HepG2 (cell line): ENCODE data around the gene IGF2. TPM values are rescaled to one million over a fixed set of nuclear protein-coding genes. Genes with fewer than 3 reads are reported as not detected.

Experiments used
- BATF2 ChIP-seq: sonication (generic); formaldehyde crosslinking; IDR thresholded peaks from 2 replicates; pipeline ENCODE4 v1.8.0; 2022; ENCODE audit warnings: mild to moderate bottlenecking, missing genetic modification reagents, moderate library complexity
- ETS1 ChIP-seq: sonication (generic); formaldehyde crosslinking; IDR thresholded peaks from 2 replicates; pipeline ENCODE4 v1.4.0; 2020; ENCODE audit warnings: missing genetic modification reagents
- GLMP ChIP-seq: sonication (generic); formaldehyde crosslinking; IDR thresholded peaks from 2 replicates; pipeline ENCODE4 v1.9.0; 2021; ENCODE audit warnings: missing genetic modification reagents, mild to moderate bottlenecking, borderline replicate concordance
- KDM5B ChIP-seq: sonication (generic); formaldehyde crosslinking; IDR thresholded peaks from 2 replicates; pipeline ENCODE4 v1.4.0; 2020; ENCODE audit warnings: missing genetic modification reagents, mild to moderate bottlenecking, borderline replicate concordance
- NFIC ChIP-seq: IDR thresholded peaks from 2 replicates; pipeline ENCODE4 v1.6.1; 2012; ENCODE audit warnings: mild to moderate bottlenecking, low read length, inconsistent platforms
- NRL ChIP-seq: sonication (generic); formaldehyde crosslinking; IDR thresholded peaks from 2 replicates; pipeline ENCODE4 v1.5.0; 2020; ENCODE audit warnings: missing genetic modification reagents, mild to moderate bottlenecking, moderate library complexity, borderline replicate concordance
- POLR2AphosphoS5 ChIP-seq: IDR thresholded peaks from 2 replicates; pipeline ENCODE4 v1.6.1; 2012; ENCODE audit warnings: low read depth, low read length
- RORA ChIP-seq: sonication (generic); formaldehyde crosslinking; IDR thresholded peaks from 2 replicates; pipeline ENCODE4 v1.5.0; 2020; ENCODE audit warnings: mild to moderate bottlenecking, missing genetic modification reagents, moderate library complexity
- SRSF1 ChIP-seq: fragments of 200-400 bp; formaldehyde crosslinking; optimal IDR thresholded peaks from 2 replicates; pipeline ENCODE3; 2017; ENCODE audit warnings: mild to moderate bottlenecking, low read depth, low read length, moderate library complexity
- TCF7L2 ChIP-seq: IDR thresholded peaks from 2 replicates; pipeline ENCODE4 v1.6.1; 2011; ENCODE audit warnings: mild to moderate bottlenecking, low read depth, low read length, moderate library complexity
- TFE3 ChIP-seq: IDR thresholded peaks from 2 replicates; pipeline ENCODE4 v1.6.1; 2016
- ZFYVE20 ChIP-seq: sonication (generic); formaldehyde crosslinking; IDR thresholded peaks from 2 replicates; pipeline ENCODE4 v1.8.0; 2023; ENCODE audit warnings: low read depth, mild to moderate bottlenecking, moderate library complexity, missing genetic modification reagents, borderline replicate concordance
- ZMAT5 ChIP-seq: sonication (generic); formaldehyde crosslinking; IDR thresholded peaks from 2 replicates; pipeline ENCODE4 v1.5.0; 2020; ENCODE audit warnings: mild to moderate bottlenecking, low read depth, missing genetic modification reagents, borderline replicate concordance
- ZMYM4 ChIP-seq: sonication (generic); formaldehyde crosslinking; IDR thresholded peaks from 2 replicates; pipeline ENCODE4 v1.8.1; 2023; ENCODE audit warnings: mild to moderate bottlenecking, missing genetic modification reagents
- ZNF12 ChIP-seq: sonication (generic); formaldehyde crosslinking; IDR thresholded peaks from 2 replicates; pipeline ENCODE4 v1.5.0; 2020; ENCODE audit warnings: missing genetic modification reagents
- ZNF256 ChIP-seq: sonication (generic); formaldehyde crosslinking; conservative IDR thresholded peaks from 2 replicates; pipeline ENCODE4 v1.4.0; 2020; ENCODE audit warnings: missing genetic modification reagents
- ZNF280D ChIP-seq: sonication (generic); formaldehyde crosslinking; IDR thresholded peaks from 2 replicates; pipeline ENCODE4 v1.5.1; 2020; ENCODE audit warnings: mild to moderate bottlenecking, missing genetic modification reagents
- ZNF350 ChIP-seq: sonication (generic); formaldehyde crosslinking; IDR thresholded peaks from 2 replicates; pipeline ENCODE4 v1.4.0; 2020; ENCODE audit warnings: mild to moderate bottlenecking, low read depth, missing genetic modification reagents, borderline replicate concordance
- ZNF703 ChIP-seq: sonication (generic); formaldehyde crosslinking; IDR thresholded peaks from 2 replicates; pipeline ENCODE4 v1.5.1; 2020; ENCODE audit warnings: missing genetic modification reagents, mild to moderate bottlenecking, moderate library complexity, borderline replicate concordance
- ZNF740 ChIP-seq: sonication (generic); formaldehyde crosslinking; IDR thresholded peaks from 2 replicates; pipeline ENCODE4 v1.4.0; 2020; ENCODE audit warnings: missing genetic modification reagents
- polyA plus RNA-seq, 8 experiments: library from polyadenylated mRNA; depleted of rRNA in 3 of 8; stranded (reverse) in 7 of 8; unstranded in 1 of 8; fragments of >200 nt; fragmentation: Illumina TruSeq in 4 of 8; extraction: Trizol in 4 of 8; gene quantifications; 2 replicates each; pipeline versions ENCODE4 v1.2.1 to v1.2.3, GENCODE V29; 2011 to 2016; ENCODE audit warnings: low read depth in 4 of 8, missing spikeins in 1 of 8, mixed read lengths in 1 of 8; ENCODE audit not compliant: insufficient read depth in 1 of 8
- total RNA-seq, 5 experiments: library from RNA; depleted of rRNA; stranded (reverse); fragments of >200 nt; fragmentation: Illumina TruSeq; extraction: Trizol; gene quantifications; 2 replicates each; pipeline ENCODE4 v1.2.3, GENCODE V29; 2016; ENCODE audit warnings: low read depth in 1 of 5

The IGF2 gene
- total and polyA plus RNA-seq, 2 of the 13 experiments (the other 11 are each of a cell fraction or from before 2014, with no cell fraction given) = 79.1 to 254 TPM

- no peak for TF ChIP-seq ETS1 (CRISPR knock-in tag)
- no peak for TF ChIP-seq GLMP (CRISPR knock-in tag)
- peak; percentile 86 for TF ChIP-seq SRSF1
- TF ChIP-seq ZNF256 = no peak
- TF ChIP-seq ZNF740 (CRISPR knock-in tag) = peak; percentile 91; the same call in 1 of the 2 replicates
- no peak for TF ChIP-seq TFE3 (CRISPR knock-in tag)
- TF ChIP-seq NRL (CRISPR knock-in tag) = no peak
- no peak for TF ChIP-seq ZNF12 (CRISPR knock-in tag)
- no peak for TF ChIP-seq RORA (CRISPR knock-in tag)
- TF ChIP-seq NFIC = no peak
- peak; percentile 75 for TF ChIP-seq POLR2AphosphoS5
- TF ChIP-seq KDM5B (CRISPR knock-in tag) = peak; percentile 12; the same call in 1 of the 2 replicates
- no peak for TF ChIP-seq TCF7L2
- TF ChIP-seq ZNF703 (CRISPR knock-in tag) = no peak
- TF ChIP-seq ZMAT5 = no peak
- TF ChIP-seq ZMYM4 (CRISPR knock-in tag) = peak; percentile 62
- peak; percentile 35; the same call in 1 of the 2 replicates for TF ChIP-seq ZNF280D (CRISPR knock-in tag)
- TF ChIP-seq ZNF350 (CRISPR knock-in tag) = peak; percentile 22; the same call in 1 of the 2 replicates
- TF ChIP-seq BATF2 = peak; percentile 71; the same call in 1 of the 2 replicates
- TF ChIP-seq ZFYVE20 (CRISPR knock-in tag) = no peak
Observed at GRCh38 chr11:2137202-2138067, 1.8 kb downstream of the IGF2 start (continued).
